Activated CD8-positive, alpha-beta memory T cell treated with anti-CD3 and anti-CD28 coated beads, Interleukin-2, amount 50 U/mL, for 48 hours (primary cell): ENCODE data around the gene SNRPD3.

Experiments used
- DNase-seq: peaks from one replicate; pipeline ENCODE4 v3.0.0-alpha.2; 2020

The SNRPD3 gene

GRCh38 chr22:24576778-24577177 is 21.0 kb downstream of the SNRPD3 start:
- DNase-seq, result no peak

- DNase-seq, result no peak
Measured at GRCh38 chr22:24578355-24579257, 22.8 kb downstream of the SNRPD3 start.

GRCh38 chr22:24579258-24579601 is 23.4 kb downstream of the SNRPD3 start:
- DNase-seq, result no peak

GRCh38 chr22:24580276-24580675 is 24.5 kb downstream of the SNRPD3 start:
- DNase-seq, result no peak

GRCh38 chr22:24582056-24582814 is 26.4 kb downstream of the SNRPD3 start:
- DNase-seq, result no peak

GRCh38 chr22:24583221-24584165 is 27.7 kb downstream of the SNRPD3 start:
- DNase-seq, result no peak

- DNase-seq, result no peak
Measured at GRCh38 chr22:24584166-24584790, 28.5 kb downstream of the SNRPD3 start.

GRCh38 chr22:24584871-24585411 is 29.1 kb downstream of the SNRPD3 start:
- DNase-seq, result no peak

- DNase-seq, result no peak
Measured at GRCh38 chr22:24585461-24585860, 29.7 kb downstream of the SNRPD3 start.

- DNase-seq, result no peak
Measured at GRCh38 chr22:24585927-24586546, 30.2 kb downstream of the SNRPD3 start.

- DNase-seq, result no peak
Measured at GRCh38 chr22:24587251-24587650, 31.5 kb downstream of the SNRPD3 start.

GRCh38 chr22:24587948-24588347 is 32.1 kb downstream of the SNRPD3 start:
- DNase-seq, result no peak

- DNase-seq, result no peak
Measured at GRCh38 chr22:24588381-24588756, 32.6 kb downstream of the SNRPD3 start.

- DNase-seq, result no peak
Measured at GRCh38 chr22:24588757-24589481, 33.1 kb downstream of the SNRPD3 start.

GRCh38 chr22:24589518-24590030 is 33.8 kb downstream of the SNRPD3 start:
- DNase-seq, result no peak

GRCh38 chr22:24590596-24591173 is 34.9 kb downstream of the SNRPD3 start:
- no peak for DNase-seq

- no peak for DNase-seq
Measured at GRCh38 chr22:24591286-24591830, 35.6 kb downstream of the SNRPD3 start.

- DNase-seq, result no peak
Measured at GRCh38 chr22:24592058-24592850, 36.5 kb downstream of the SNRPD3 start.

GRCh38 chr22:24592851-24593558 is 37.2 kb downstream of the SNRPD3 start, which contains the start of gene LRRC75B:
Gene LRRC75B, minus strand, starts transcription at chr22:24593073. Its CDS starts 34 bp downstream, at chr22:24593039.
- DNase-seq, result peak; percentile 77
